Uterus (tissue), 2 donors: ENCODE measurements around the gene SCARF2.
"Not testable (repeated sequence)": the region's sequence is repeated elsewhere in the genome, so short reads cannot be mapped to it uniquely, and the experiment has no call there.

ENCODE experiments used
- POLR2A ChIP-seq, 2 donors: fragments of 450-650 bp; IDR thresholded peaks; one replicate each; pipeline ENCODE4 v1.6.1; 2016; ENCODE audit warnings: antibody characterized with exemption in 2 of 2, mild to moderate bottlenecking in 1 of 2, moderate library complexity in 1 of 2
- TF ChIP-seq, protein P1 (sequence below), 4 experiments: fragments of 200-600 bp in 2 of 4; fragments of 450-650 bp in 2 of 4; sonication (generic) in 2 of 4; IDR thresholded peaks; one replicate each; pipeline ENCODE4 v1.5.1; 2016 to 2019; ENCODE audit warnings: antibody characterized with exemption in 4 of 4, mild to moderate bottlenecking in 2 of 4, moderate library complexity in 1 of 4

DNA sequence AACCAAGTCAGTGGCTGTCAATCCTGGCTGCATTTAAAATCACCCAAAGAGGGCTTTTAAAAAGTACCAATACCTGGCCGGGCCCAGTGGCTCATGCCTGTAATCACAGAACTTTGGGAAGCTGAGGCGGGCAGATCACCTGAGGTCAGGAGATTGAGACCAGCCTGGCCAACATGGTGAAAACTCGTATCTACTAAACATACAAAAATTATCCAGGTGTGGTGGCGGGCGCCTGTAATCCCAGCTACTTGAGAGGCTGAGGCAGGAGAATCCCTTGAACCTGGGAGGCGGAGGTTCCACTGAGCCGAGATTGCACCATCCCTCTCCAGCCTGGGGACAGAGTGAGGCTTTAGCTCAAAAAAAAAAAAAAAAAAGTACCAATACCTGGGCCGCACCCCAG lies 61.3 kb downstream of the SCARF2 start:
- TF ChIP-seq POLR2A (IDR thresholded peaks at IDR 0.05), result not testable (repeated sequence)
- TF ChIP-seq, protein P1, sequence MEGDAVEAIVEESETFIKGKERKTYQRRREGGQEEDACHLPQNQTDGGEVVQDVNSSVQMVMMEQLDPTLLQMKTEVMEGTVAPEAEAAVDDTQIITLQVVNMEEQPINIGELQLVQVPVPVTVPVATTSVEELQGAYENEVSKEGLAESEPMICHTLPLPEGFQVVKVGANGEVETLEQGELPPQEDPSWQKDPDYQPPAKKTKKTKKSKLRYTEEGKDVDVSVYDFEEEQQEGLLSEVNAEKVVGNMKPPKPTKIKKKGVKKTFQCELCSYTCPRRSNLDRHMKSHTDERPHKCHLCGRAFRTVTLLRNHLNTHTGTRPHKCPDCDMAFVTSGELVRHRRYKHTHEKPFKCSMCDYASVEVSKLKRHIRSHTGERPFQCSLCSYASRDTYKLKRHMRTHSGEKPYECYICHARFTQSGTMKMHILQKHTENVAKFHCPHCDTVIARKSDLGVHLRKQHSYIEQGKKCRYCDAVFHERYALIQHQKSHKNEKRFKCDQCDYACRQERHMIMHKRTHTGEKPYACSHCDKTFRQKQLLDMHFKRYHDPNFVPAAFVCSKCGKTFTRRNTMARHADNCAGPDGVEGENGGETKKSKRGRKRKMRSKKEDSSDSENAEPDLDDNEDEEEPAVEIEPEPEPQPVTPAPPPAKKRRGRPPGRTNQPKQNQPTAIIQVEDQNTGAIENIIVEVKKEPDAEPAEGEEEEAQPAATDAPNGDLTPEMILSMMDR (IDR thresholded peaks at IDR 0.05), result not testable (repeated sequence)
